NT2/D1 (cell line): ENCODE measurements around the gene LGALS9.

Experiments used
- SUZ12 ChIP-seq: IDR thresholded peaks from 2 replicates; pipeline ENCODE4 v1.6.1; 2011; ENCODE audit not compliant: insufficient read length, insufficient read depth; ENCODE audit errors: extremely low read depth
- YY1 ChIP-seq: IDR thresholded peaks from 2 replicates; pipeline ENCODE4 v1.6.1; 2011; ENCODE audit not compliant: insufficient read length, insufficient read depth
- ZNF274 ChIP-seq: IDR thresholded peaks from 2 replicates; pipeline ENCODE4 v1.6.1; 2011; ENCODE audit warnings: mild to moderate bottlenecking, low read depth, low read length

DNA sequence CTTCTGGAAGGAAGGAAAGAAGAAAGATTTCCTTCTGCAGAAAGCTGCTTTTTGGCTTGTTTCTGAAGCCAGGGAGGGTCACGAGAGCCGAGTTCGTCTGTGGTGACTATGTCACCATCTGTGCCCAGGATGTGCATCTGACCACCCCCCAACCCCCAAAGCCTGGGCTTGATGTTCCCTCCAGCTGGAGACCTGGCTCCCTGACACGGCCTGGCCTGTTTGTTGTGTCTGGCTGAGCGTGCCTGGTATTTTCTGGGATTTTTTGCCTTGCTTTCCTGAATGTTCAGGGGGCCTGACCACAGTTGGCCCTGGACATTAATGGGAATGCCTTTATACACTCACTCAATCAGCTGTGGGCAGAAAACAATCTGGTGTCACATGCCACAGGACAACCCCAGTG is 38.9 kb downstream of the LGALS9 start:
- TF ChIP-seq YY1: no peak
- TF ChIP-seq ZNF274: no peak
- TF ChIP-seq SUZ12: no peak
